Measurements from ENCODE around the gene DSC3.

DSC3 gene

DNA sequence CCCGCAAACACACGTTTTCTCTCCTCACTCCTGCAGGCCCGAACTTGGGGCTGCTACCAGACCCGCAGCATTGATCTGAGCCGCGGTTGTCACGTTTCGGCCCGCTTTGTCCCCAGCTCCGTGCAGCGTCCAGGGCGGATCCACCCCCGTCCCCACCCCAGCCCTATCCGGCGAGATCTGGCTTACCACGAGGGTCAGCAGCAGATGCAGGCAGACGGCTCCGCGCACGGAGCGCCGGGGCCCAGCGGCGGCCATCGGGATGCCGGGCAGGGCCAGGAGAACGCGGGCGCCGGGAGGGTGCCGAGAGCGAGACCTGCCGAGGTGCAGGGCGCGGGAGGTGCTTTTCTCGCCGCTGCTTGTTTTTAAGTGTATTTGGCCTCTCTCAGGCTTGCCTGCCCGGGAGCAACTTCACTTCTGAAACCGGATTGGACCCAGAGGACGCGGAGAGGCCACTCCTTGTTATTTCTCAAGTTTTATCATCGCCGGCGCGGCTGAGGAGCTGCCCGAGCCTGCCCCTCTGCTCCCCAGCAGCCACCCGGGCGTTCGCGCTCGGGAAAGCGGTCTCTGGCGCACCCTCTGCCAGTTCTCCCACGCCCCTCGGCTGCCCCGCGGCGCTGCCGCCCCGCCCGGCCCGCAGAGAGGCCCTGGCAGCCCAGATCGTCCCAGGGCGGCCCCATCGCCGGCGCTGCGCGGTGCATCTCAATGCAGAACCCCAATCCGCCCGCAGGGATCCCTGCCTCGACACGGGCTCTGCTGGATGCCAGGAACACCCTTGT lies at the start of gene DSC3:
Gene DSC3 (minus strand): TSS at position 337 of the 776 bp plus-strand sequence. CDS start 82 bp downstream, at position 255.
- DNase-seq: no peak

DNA sequence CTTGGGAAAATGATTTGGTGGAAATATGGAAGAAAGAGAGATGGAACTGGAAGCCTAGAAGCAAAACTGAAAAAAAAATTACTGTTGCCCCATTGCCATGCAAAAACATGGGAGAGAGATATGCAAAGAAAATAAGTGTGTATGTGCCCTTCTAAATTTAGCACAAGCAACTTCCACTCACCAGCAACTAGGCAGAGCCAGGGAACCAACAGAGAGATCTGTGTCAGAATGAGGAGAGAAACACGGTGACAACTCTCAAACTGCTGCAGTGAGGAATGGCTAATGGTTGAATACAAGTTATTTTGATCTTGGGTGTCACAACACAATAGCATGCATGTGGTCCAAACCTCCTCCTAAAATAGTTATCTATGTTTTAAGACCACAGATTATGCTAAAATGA lies 48.8 kb upstream of the DSC3 start:
- DNase-seq: no peak

DNA sequence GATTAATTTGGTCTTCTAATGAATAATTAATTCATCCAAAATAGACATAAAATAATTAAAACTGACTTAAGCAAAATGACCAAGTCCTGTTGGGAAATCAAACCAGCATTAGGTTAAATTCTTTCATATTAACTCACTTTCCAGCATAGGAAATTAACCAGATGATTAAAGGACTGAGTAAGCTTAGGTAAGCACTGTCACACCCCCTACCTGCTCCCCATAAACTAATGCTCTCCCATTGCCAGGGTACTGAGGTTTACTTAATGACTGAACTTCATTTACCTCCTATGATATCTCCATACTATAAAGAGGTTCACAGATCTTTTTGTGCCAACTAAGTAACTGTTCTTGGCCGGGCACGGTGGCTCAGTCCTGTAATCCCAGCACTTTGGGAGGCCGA lies 46.0 kb upstream of the DSC3 start:
- no peak for DNase-seq

DNA sequence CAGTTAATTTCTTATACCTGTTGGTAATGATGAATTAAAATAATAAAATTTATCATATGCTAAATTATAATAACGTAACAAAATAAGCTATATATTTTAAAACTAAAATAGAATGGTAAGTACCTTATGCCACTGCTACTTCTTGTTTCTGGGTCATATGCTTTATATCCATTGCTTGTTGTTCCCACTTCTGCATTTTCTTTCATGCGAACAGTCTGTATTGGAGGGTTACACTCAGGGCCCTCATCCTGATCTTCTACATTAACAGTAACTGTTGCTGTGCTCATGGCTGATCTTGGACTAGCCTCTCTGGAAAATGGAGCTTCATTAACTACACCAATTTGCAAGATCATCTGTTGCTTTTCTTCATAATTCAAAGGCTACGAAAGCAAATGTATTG lies 37.4 kb upstream of the DSC3 start:
- no peak for DNase-seq

DNA sequence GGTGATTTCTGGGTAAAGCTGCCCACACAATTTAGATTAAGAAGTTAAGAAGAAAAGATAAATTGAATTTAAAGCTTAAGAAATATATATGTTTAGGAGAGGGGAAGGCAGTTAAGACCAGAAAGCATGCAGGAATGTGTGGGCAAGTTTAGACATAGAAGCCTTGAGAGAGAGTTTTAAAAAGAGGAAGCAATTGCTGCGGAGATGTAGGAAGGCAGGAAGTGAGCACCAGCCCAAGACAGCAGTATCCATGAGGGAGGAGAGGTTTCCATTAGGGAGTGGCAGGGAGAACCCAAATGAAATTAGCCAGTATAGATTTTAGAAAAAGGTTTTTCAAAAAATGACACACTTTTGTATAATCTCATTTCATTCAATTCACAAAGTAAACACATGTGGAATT lies 35.3 kb upstream of the DSC3 start:
- no peak for DNase-seq

DNA sequence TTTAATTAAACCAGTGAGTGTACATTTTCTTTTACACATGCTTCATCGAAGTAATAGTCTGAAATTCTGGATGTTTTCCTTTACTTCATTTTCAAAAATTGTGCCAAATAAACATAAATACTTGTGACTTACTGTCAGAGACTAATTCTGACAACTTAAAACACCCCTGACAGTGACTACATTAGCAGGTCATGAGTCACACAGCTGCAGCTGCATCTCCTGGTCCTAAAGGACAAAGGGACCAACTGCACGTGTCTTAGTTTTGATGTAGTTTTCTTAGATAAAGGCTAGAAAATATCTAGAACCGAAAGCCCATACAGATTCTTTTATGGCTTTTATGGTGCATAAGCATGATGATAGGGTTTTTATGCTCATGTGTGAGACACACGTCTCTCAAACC lies 29.6 kb upstream of the DSC3 start:
- no peak for DNase-seq

DNA sequence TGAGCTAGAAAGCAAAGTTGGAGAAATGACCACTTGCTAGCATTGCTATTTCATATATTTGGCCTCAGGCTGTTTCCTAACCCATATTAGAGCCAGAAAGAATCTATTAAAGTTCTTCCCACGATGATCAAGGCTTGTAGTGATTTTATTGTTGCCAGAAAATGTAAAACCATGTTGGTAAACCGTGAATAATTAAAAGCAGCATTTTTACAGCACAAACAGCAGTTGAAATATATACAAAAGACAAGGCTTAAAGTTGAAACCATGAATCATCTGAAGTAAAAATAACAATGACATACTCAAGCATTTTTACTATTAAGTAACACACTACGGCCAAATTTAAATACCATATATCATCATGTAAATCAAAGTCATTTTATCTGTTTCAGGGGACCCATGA lies 27.7 kb upstream of the DSC3 start:
- no peak for DNase-seq

DNA sequence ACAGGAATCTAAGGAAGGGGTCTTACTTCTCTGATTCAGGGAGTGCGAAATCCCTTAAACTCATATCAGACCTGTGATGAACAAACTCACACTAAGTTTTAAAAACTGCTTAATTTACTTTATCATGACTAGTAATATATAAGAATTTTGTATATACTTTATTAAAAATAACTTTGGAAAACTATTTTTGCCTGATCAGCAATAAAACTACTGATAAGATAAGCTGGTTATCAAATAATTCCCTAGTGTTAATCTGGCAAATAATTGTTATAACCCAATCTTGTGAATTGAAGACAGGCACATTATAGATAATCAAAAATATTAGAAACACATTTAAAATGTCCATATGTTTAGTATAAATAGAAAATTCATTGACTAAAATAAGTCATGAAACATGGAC lies 23.7 kb upstream of the DSC3 start:
- no peak for DNase-seq

DNA sequence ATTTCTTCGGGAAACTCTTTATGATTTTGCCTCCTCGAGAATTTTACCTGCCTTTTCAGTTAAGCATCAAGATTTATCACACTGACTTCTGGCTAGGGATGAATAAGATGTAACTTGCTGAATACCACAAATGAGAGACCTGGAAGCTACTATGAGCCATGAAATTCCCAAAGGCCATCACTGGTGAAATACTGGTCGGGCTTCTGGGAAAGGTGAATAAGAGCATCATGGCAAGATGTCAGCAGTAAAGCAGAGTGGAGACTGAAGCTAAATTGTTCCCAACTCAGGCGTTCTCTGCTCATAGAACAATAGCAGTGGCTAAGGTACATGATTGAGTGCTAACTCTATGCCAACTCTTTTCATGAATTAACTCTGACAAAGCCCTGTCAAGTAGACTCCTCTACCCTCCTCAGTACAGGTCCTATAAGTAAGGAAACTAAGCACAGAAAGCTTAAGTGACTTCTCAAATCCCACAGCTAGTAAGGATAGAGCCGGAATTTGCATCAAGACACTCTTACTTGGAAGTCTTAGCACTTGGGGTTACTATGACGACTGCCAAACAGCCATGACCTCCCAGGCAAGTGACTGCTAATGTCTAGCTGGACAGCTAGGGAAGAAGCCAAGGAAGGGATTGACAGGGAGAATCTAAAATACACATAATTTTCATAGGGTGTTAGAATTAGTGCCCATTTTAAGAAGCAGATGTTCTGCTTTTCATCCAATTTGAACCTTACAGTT lies 22.7 kb upstream of the DSC3 start:
- DNase-seq: no peak

DNA sequence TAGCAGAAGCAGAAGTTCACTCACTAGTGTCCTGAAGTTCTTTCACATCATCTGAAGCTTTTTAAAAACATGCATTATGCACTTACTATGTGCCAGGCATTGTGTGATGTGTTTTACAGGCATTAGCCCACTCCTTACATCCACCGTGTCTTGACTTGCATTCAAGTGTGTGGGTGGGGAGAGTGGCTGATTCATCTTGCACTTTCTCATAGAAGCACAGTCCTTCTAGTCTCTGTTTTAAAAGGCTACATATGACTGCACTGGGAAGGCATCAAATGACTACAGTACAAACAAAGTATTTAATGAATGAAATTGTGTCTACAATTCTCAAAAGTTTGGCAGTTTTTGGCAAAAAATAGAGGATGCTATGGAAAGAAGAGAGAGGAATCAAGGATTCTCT lies 21.6 kb upstream of the DSC3 start:
- DNase-seq: no peak

DNA sequence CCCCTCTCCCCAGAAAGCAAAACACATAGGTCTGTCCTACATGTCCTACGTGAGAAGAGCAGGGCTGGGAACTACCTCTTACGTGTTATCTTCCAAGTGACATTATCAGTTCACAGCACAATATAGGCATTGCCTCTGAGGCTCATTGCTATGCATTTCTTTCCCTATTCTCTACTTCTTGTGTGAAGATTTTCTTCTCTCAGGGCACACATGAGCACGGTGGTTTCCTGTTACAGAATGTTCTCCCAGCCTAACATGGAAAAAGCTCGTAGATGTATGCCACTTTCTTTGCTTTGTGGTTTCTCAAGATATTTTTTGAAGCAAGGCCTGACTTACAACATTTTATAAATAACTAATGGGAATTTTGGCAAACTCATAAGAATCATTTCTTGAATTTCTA lies 19.4 kb upstream of the DSC3 start:
- no peak for DNase-seq

DNA sequence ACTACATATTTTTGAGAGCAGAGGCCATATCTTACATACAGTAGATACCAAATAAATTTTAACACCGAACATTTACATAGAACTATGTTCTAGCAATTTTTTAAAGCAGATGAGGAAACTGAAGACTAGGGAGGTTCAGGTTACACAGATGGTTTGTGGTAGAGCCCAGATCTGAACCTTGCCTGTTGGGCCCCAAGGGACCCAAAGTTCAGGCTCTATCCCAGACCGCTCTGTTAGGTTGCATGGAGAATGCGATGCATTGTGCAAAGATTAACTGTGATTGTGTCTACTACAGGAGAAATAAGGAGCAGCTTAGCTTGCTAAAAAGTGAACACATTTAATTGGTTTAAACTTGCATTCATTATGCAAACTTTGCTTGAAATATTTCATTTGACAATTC lies 16.4 kb upstream of the DSC3 start:
- DNase-seq: no peak

DNA sequence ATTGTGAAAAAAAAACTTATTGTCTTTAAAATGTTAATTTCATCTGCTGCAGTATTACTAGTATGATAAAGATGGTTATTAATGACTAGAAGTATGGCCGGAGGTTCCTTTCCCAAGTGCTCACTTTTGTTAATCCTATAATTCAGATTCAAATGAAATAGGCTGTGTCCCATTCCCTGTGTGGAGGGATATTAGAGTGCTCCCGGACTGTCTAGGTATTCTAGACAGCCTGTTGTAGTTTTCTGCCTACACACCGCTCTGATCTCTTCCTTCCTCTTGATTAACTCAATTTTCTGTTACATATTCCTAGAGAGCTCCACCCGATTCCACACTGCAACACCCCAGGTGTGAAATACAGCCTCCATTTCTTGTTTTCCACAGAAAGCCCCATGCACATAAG lies 15.4 kb upstream of the DSC3 start:
- no peak for DNase-seq

DNA sequence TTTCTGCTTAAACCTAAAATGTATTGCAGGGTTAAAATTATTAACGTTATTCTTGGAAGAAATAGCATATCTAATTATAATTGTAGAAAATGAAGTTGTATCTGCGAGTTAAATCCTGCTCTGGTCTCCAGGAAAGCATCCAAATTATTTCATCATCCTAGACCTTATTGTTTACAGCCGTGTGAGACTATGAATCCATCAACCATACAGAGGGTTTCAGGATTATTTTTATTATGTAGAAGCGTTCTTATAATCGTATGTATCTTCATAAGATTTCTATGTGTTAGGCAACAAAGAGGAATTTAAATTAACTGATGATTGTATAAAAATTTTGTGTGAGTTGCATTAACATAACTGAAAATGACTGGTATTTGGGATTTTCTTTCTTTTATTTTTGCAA lies 14.5 kb upstream of the DSC3 start:
- DNase-seq: no peak

DNA sequence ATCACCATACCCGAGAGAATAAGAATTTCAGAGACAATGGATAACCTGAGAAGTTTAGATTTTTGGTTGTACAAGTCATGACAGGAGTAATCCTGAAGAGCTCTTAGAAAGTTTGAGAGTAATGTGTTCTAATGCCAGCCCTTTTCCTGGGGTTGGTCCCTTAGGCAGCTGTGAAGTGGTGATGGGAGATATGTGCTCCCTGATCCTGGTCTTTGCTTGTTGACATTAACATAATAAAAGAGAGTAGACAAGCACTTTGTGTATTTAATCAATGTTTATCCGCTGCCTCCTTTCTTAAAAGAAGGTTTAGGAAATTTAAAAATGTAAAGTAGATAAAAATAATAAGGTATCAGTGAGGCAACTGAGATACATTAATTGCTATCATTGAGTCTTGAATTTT lies 13.8 kb upstream of the DSC3 start:
- DNase-seq: no peak

DNA sequence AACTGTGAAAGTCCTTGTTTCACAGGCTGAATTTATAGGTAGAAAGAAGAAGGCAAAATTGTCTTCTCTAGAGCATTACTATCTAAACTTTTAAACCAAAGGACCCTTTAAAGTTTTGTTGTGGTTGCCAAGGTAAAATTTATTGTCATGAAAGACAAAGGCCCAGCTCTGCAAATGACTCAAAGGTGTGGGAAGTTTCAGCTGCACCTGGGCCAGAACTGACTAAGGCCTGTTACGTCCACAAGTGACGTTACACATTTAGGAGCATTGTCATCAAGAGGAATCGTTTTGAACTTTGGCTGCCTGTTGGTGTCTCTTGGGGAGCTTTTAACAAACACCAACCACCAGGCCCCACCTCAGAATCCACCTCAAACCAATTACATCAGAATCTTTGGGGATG lies 8.1 kb upstream of the DSC3 start:
- no peak for DNase-seq

DNA sequence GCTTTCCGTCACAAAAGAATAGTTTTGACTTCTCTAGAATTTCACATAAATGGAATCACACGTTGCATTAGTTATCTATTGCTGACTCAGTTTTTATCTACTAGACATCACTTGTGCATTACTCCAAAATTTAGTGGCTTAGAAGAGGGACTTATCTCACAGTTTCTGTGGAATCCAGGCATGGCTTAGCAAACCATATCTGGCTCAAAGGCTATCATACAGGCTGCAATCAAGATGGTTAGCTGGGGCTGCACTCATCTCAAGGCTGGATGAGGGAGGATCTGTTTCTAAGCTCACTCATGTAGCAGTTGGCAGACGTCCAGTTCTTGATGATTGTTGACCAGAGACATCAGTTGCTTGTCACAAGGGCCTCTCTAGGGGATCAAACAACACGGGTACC lies 6.6 kb upstream of the DSC3 start:
- no peak for DNase-seq

DNA sequence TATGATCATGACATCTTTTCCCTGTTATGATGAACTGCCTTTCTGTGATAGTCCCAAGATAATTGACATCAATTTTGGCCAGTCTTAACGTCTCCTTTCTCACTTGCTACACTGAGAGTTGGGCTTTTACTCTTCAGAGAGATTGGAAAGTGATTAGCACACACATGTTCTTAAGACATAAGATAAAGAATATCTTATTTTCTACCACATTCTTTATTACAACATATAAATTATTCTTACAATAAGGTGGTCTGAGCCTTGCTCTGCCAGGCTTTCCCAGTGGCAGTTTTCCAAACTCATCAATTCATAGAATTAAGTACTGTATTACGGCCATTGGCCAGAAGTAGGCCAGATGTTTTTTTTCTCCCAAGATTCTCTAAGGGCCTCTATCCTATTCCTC lies 5.7 kb upstream of the DSC3 start:
- no peak for DNase-seq

DNA sequence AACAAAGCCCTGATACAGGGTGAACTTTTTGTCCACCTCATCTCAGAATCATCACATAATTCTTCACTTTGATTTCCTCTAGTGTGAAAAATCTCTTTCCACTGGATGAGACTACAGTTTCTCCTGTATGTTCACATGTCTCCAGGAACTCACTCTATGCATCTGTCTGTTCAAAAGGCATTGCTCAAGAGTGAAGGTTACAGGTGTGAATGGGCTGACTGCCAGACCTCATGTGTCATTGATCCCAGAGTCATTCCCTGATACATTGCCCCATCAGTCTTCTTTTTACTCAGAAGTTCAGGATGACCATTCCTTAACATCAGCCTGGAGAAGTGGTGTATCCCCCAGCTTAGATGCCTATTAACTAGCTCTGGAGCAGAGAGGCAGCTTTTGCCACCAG lies 4.4 kb upstream of the DSC3 start:
- no peak for DNase-seq

DNA sequence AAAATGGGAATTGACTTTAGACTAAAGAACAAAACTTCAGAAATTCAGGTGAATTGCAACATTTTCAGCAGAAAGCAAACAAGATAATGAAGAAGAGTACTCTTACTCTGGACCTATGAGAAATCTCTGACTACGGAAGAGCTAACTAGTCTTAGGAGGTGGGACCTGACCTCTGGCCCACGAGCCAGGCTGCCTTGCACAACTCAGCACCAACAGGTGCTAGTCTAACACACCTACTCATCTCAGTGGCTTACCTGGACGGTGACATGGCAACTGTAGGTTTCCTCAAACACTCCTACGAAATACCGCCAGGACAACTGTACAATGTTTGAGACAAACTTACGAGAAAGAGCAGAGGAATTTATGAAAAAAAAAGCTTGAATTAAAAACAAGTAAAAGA lies 3.1 kb upstream of the DSC3 start:
- no peak for DNase-seq

DNA sequence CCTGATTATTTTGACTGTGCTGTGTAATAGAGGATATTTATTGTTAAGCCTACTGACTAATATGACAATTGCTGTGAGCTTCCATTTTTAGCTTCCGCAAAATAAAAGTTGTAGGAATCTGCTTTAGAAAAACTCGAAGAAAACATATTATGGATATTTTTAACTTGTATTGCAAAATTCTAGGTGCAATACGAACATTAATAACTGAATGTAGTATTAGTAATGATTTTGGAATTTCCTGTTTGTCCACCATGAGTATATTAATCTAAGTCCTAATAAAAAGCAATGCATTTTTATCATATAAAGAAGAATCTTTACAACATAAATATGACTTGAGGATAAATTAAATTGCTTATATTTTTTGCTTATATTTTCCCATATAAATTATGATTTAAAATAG lies 2.4 kb upstream of the DSC3 start:
- DNase-seq: no peak

DNA sequence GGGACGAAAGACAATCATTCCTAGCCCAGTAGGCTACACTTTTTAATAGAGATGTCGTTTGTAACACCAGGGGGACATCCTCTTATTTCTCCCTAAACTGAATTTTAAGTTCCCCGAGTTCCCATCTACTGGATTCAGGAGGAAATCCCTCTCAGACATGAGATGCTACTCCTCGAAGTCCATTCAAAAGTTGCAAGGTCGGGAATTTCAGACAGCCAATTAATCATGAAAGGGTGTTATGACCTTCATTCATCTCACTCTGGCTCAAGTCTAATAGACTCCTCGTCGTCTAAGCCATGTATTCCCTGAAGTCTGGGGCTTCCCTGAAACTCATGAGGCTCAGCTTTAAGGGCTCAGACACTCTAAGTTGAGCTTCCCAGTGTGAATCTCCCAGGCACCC lies 1.2 kb upstream of the DSC3 start:
- no peak for DNase-seq

DNA sequence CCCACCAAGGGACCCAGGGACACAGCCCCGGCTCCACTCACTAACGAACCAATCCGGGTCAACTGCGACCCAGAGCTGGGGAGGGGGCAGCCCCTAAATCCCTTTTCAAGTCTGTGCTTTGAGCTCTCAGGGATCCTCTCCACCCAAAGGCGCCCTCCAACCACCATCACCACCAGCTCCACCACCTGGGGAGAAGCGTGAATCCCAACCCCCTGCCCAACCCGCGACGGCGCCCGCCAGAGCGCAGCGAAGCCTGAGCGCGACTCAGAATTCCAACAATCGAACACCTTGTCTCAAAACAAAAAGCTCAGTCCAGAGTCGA lies 497 bp downstream of the DSC3 start:
- no peak for DNase-seq

DNA sequence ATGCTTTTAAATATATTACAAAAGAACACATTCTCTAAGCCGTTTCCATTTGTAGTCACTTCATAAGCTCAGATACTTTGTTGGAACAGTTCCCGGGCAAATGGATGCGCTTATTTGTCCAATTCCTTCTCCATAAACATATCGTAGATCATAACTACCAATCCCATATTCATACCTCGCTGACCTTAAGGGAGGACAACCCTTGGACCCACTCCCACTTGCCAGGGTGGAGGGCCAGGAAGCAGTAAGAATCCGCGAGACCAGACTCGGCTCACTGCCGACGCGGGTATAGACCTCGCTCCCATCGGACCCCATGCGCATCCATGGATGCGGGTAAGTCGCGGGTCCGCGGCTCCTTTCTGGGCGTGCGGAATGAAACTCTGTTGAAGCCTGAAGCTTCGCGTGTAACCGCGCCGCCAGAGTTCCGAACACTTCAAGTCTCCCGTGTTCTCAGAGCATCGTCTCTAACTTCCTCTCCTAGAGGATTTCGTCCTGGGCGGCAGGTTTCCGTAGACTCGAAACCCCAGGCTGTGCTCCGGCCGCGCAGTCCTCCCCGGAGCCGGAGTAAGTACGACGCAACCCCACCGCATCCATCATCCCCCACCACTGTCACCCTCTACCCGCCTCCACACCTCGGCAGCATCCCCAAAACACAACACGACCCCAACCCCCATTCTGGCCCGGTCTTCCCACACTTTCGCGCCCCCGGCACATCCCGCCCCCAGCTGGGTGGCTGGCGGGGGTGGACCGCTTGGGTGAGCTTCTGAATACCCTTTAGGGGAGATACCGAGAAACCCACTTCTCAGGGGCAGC lies 1.1 kb downstream of the DSC3 start:
- DNase-seq: no peak
